Measurements from ENCODE around the gene NASP.

- no peak for TF ChIP-seq SIN3A (IDR thresholded peaks at IDR 0.05; ENCODE audit: borderline replicate concordance, low read depth, low read length)
- TF ChIP-seq, protein P1, sequence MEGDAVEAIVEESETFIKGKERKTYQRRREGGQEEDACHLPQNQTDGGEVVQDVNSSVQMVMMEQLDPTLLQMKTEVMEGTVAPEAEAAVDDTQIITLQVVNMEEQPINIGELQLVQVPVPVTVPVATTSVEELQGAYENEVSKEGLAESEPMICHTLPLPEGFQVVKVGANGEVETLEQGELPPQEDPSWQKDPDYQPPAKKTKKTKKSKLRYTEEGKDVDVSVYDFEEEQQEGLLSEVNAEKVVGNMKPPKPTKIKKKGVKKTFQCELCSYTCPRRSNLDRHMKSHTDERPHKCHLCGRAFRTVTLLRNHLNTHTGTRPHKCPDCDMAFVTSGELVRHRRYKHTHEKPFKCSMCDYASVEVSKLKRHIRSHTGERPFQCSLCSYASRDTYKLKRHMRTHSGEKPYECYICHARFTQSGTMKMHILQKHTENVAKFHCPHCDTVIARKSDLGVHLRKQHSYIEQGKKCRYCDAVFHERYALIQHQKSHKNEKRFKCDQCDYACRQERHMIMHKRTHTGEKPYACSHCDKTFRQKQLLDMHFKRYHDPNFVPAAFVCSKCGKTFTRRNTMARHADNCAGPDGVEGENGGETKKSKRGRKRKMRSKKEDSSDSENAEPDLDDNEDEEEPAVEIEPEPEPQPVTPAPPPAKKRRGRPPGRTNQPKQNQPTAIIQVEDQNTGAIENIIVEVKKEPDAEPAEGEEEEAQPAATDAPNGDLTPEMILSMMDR (IDR thresholded peaks at IDR 0.05): no peak
- TF ChIP-seq GATA2 (CRISPR knock-in tag; IDR thresholded peaks at IDR 0.05): no peak
- no peak for TF ChIP-seq EP300 (IDR thresholded peaks at IDR 0.05; ENCODE audit: borderline replicate concordance in 1 of 2, low read depth in 1 of 2, low read length in 1 of 2)
- TF ChIP-seq, protein P2, sequence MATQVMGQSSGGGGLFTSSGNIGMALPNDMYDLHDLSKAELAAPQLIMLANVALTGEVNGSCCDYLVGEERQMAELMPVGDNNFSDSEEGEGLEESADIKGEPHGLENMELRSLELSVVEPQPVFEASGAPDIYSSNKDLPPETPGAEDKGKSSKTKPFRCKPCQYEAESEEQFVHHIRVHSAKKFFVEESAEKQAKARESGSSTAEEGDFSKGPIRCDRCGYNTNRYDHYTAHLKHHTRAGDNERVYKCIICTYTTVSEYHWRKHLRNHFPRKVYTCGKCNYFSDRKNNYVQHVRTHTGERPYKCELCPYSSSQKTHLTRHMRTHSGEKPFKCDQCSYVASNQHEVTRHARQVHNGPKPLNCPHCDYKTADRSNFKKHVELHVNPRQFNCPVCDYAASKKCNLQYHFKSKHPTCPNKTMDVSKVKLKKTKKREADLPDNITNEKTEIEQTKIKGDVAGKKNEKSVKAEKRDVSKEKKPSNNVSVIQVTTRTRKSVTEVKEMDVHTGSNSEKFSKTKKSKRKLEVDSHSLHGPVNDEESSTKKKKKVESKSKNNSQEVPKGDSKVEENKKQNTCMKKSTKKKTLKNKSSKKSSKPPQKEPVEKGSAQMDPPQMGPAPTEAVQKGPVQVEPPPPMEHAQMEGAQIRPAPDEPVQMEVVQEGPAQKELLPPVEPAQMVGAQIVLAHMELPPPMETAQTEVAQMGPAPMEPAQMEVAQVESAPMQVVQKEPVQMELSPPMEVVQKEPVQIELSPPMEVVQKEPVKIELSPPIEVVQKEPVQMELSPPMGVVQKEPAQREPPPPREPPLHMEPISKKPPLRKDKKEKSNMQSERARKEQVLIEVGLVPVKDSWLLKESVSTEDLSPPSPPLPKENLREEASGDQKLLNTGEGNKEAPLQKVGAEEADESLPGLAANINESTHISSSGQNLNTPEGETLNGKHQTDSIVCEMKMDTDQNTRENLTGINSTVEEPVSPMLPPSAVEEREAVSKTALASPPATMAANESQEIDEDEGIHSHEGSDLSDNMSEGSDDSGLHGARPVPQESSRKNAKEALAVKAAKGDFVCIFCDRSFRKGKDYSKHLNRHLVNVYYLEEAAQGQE (IDR thresholded peaks at IDR 0.05; ENCODE audit: low read depth, low read length): no peak
- no peak for TF ChIP-seq FOXM1 (IDR thresholded peaks at IDR 0.05; ENCODE audit: low read depth)
- TF ChIP-seq POLR2AphosphoS5 (IDR thresholded peaks at IDR 0.05; ENCODE audit: low read depth, low read length): no peak
- no peak for TF ChIP-seq NFIC (IDR thresholded peaks at IDR 0.05; ENCODE audit: borderline replicate concordance)
- TF ChIP-seq GABPA (IDR thresholded peaks at IDR 0.05; ENCODE audit: low read depth): no peak
- no peak for TF ChIP-seq YY1 (IDR thresholded peaks at IDR 0.05; ENCODE audit: low read depth)
- no peak for TF ChIP-seq TAF1 (IDR thresholded peaks at IDR 0.05; ENCODE audit: borderline replicate concordance, low read depth, low read length)
Observed at GRCh38 chr1:45640293-45640692, 56.5 kb downstream of the NASP start.
